ENCODE measurements around the gene HUS1B. TPM values are rescaled to one million over a fixed set of nuclear protein-coding genes. Genes with fewer than 3 reads are reported as not detected.

Gene HUS1B
- polyA plus RNA-seq, 3 donors, result 0.23 to 0.73 TPM; not detected in 1

DNA sequence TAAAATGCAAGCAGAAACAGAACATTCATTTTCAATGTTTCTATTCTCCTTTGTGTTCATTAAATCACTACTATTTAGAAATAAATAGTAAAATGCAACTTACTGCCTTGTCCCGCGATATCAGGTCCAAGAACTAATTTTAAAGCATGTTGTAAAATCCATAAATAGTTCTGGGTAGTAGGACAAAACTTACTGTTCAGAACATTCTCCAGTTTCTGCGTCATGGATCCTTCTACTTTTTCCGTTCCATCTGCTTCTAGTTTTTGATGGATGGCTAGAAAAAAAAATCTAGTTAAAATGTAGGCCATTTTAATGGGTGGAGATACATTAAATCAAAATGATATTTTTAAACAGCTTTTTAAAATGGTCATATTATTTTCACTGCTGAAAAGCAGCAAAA is 47.0 kb downstream of the HUS1B start:
- H3K4me1 Mint-ChIP-seq, result peaks cover 20% of the 10 kb centered on the region
- Histone ChIP-seq H3K9ac (ENCODE audit: insufficient read depth, low read length, poor library complexity, severe bottlenecking) (no peak overlapping the region), H3K36me3 (replicated peaks in 1 of 2; ENCODE audit: control insufficient read depth in 1 of 2, insufficient read depth in 2 of 2, low read length in 2 of 2) (peaks cover 7 to 26% of the 10 kb centered on the region in 2 donors), H3K27me3 (ENCODE audit: control insufficient read depth in 2 of 2, insufficient read depth in 2 of 2, low read length in 2 of 2) (no peaks in the 10 kb centered on the region), H3K4me1 (ENCODE audit: control insufficient read depth in 1 of 2, insufficient read depth in 2 of 2, low read length in 2 of 2) (peaks cover 16 to 22% of the 10 kb centered on the region in 2 donors), H3K4me2 (replicated peaks; ENCODE audit: extremely low read depth, low read length, poor library complexity, severe bottlenecking) (no peak overlapping the region), H3K9me3 (replicated peaks in 1 of 2; ENCODE audit: control insufficient read depth in 1 of 2, insufficient read depth in 1 of 2, low read length in 2 of 2) (no peaks in the 10 kb centered on the region), H3K79me2 (ENCODE audit: insufficient read depth, low read length) (no peaks in the 10 kb centered on the region), H4K20me1 (ENCODE audit: insufficient read depth, low read length) (peaks cover 4% of the 10 kb centered on the region), H3K27ac (ENCODE audit: low read depth in 1 of 2, low read length in 2 of 2) (peak overlapping the region in 1 of 2 donors; percentile 63), H3K4me3 (replicated peaks in 1 of 3; ENCODE audit: low read depth in 2 of 3, low read length in 3 of 3) (no peak overlapping the region), H2AFZ (ENCODE audit: insufficient read depth, low read depth, low read length, poor library complexity, severe bottlenecking) (no peak overlapping the region)
- WGBS (ENCODE audit: insufficient coverage), result no CpG with 5 or more reads among the region's 4 CpGs
- peaks cover 42 to 52% of the 10 kb centered on the region in 2 donors for H3K36me3 Mint-ChIP-seq
- no peak for DNase-seq
- no peaks in the 10 kb centered on the region for H3K27me3 Mint-ChIP-seq (ENCODE audit: low read depth in 3 of 3)
- no peak overlapping the region for H3K27ac Mint-ChIP-seq
- TF ChIP-seq, protein P1, sequence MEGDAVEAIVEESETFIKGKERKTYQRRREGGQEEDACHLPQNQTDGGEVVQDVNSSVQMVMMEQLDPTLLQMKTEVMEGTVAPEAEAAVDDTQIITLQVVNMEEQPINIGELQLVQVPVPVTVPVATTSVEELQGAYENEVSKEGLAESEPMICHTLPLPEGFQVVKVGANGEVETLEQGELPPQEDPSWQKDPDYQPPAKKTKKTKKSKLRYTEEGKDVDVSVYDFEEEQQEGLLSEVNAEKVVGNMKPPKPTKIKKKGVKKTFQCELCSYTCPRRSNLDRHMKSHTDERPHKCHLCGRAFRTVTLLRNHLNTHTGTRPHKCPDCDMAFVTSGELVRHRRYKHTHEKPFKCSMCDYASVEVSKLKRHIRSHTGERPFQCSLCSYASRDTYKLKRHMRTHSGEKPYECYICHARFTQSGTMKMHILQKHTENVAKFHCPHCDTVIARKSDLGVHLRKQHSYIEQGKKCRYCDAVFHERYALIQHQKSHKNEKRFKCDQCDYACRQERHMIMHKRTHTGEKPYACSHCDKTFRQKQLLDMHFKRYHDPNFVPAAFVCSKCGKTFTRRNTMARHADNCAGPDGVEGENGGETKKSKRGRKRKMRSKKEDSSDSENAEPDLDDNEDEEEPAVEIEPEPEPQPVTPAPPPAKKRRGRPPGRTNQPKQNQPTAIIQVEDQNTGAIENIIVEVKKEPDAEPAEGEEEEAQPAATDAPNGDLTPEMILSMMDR (IDR thresholded peaks at IDR 0.05), result no peak
- no peak overlapping the region for H3K4me3 Mint-ChIP-seq
- H3K9me3 Mint-ChIP-seq, result peaks cover 0 to 4% (median 0%) of the 10 kb centered on the region in 7 donors
- intact Hi-C loops (cut with micrococcal nuclease), result no loop called here

GRCh38 chr6:606829-607379 is 50.0 kb downstream of the HUS1B start:
- no peak overlapping the region for H2AFZ ChIP-seq (ENCODE audit: insufficient read depth, low read depth, low read length, poor library complexity, severe bottlenecking)
- no peak overlapping the region for H3K4me3 Mint-ChIP-seq
- no peak overlapping the region for H3K4me2 ChIP-seq (replicated peaks; ENCODE audit: extremely low read depth, low read length, poor library complexity, severe bottlenecking)
- no peaks in the 10 kb centered on the region for H3K79me2 ChIP-seq (ENCODE audit: insufficient read depth, low read length)
- H3K36me3 ChIP-seq (replicated peaks in 1 of 2; ENCODE audit: control insufficient read depth in 1 of 2, insufficient read depth in 2 of 2, low read length in 2 of 2), result peaks cover 7 to 20% of the 10 kb centered on the region in 2 donors
- H3K9ac ChIP-seq (ENCODE audit: insufficient read depth, low read length, poor library complexity, severe bottlenecking), result no peak overlapping the region
- H3K27ac ChIP-seq (ENCODE audit: low read depth in 1 of 2, low read length in 2 of 2), result no peak overlapping the region
- H3K4me1 Mint-ChIP-seq, result peaks cover 21% of the 10 kb centered on the region
- H3K36me3 Mint-ChIP-seq, result peaks cover 41 to 45% of the 10 kb centered on the region in 2 donors
- intact Hi-C loops (cut with micrococcal nuclease), result no loop called here
- no peaks in the 10 kb centered on the region for H3K27me3 Mint-ChIP-seq (ENCODE audit: low read depth in 3 of 3)
- 98% methylated on average over 10 of the region's 14 CpGs for WGBS (ENCODE audit: insufficient coverage)
- H3K4me1 ChIP-seq (ENCODE audit: control insufficient read depth in 1 of 2, insufficient read depth in 2 of 2, low read length in 2 of 2), result peaks cover 16 to 22% of the 10 kb centered on the region in 2 donors
- H3K27ac Mint-ChIP-seq, result peak overlapping the region in 1 of 7 donors; percentile 49
- no peak for DNase-seq
- H3K9me3 ChIP-seq (replicated peaks in 1 of 2; ENCODE audit: control insufficient read depth in 1 of 2, insufficient read depth in 1 of 2, low read length in 2 of 2), result peaks cover 0 to 5% of the 10 kb centered on the region in 2 donors
- no peak overlapping the region for H3K4me3 ChIP-seq (replicated peaks in 1 of 3; ENCODE audit: low read depth in 2 of 3, low read length in 3 of 3)
- TF ChIP-seq, protein P1 (IDR thresholded peaks at IDR 0.05), result no peak
- H3K9me3 Mint-ChIP-seq, result peaks cover 0 to 6% (median 0%) of the 10 kb centered on the region in 7 donors
- H4K20me1 ChIP-seq (ENCODE audit: insufficient read depth, low read length), result peaks cover 4% of the 10 kb centered on the region
- no peaks in the 10 kb centered on the region for H3K27me3 ChIP-seq (ENCODE audit: control insufficient read depth in 2 of 2, insufficient read depth in 2 of 2, low read length in 2 of 2)

Other genes with a start within 250 kb of the HUS1B start
- gene EXOC2, start 36.0 kb upstream of the HUS1B start, polyA plus RNA-seq, result 10 to 100 TPM in 2 of 3 donors, 1 to 10 TPM in 1; 7.5 to 15.5 (median 12.0) TPM

Measured in CD14-positive monocyte (primary cell).